Measurements from ENCODE around the gene MAP3K7CL. TPM values are rescaled to one million over a fixed set of nuclear protein-coding genes. Genes with fewer than 3 reads are reported as not detected.

MAP3K7CL gene
- total and polyA plus RNA-seq, 5 experiments from 2014 or later, result 2.6 to 13.5 (median 6.5) TPM

GRCh38 chr21:29178926-29179325 lies 48.5 kb downstream of the MAP3K7CL start:
- H3K27ac Mint-ChIP-seq, result peak overlapping the region in 1 of 10 donors; percentile 52
- POLR2A ChIA-PET, result no interaction called here
- no peak overlapping the region for H3K4me3 Mint-ChIP-seq
- no peaks in the 10 kb centered on the region for H3K9me3 Mint-ChIP-seq
- peaks cover 0 to 5% (median 0%) of the 10 kb centered on the region in 5 donors for H3K27me3 Mint-ChIP-seq
- peaks cover 0 to 11% (median under 1%) of the 10 kb centered on the region in 4 donors for H3K4me1 Mint-ChIP-seq
- DNase-seq (no peak), ATAC-seq (no peak)
- peaks cover 0 to 14% (median 2%) of the 10 kb centered on the region in 3 donors for H3K36me3 Mint-ChIP-seq

- peaks cover 0 to 12% (median 2%) of the 10 kb centered on the region in 3 donors for H3K36me3 Mint-ChIP-seq
- H3K27me3 Mint-ChIP-seq, result peaks cover 0 to 5% (median 0%) of the 10 kb centered on the region in 5 donors
- H3K9me3 Mint-ChIP-seq, result no peaks in the 10 kb centered on the region
- DNase-seq (no peak), ATAC-seq (no peak)
- peaks cover 0 to 13% (median under 1%) of the 10 kb centered on the region in 4 donors for H3K4me1 Mint-ChIP-seq
- no peak overlapping the region for H3K4me3 Mint-ChIP-seq
- POLR2A ChIA-PET, result no interaction called here
- H3K27ac Mint-ChIP-seq, result peak overlapping the region in 1 of 10 donors; percentile 52
Observed at GRCh38 chr21:29179503-29179902, 49.1 kb downstream of the MAP3K7CL start.

- H3K4me3 Mint-ChIP-seq, result no peak overlapping the region
- no peak overlapping the region for H3K27ac Mint-ChIP-seq
- peaks cover 0 to 3% (median 2%) of the 10 kb centered on the region in 3 donors for H3K36me3 Mint-ChIP-seq
- DNase-seq (no peak), ATAC-seq (no peak)
- H3K27me3 Mint-ChIP-seq, result peaks cover 0 to 5% (median 0%) of the 10 kb centered on the region in 5 donors
- peaks cover 0 to 7% (median under 1%) of the 10 kb centered on the region in 4 donors for H3K4me1 Mint-ChIP-seq
- POLR2A ChIA-PET, result no interaction called here
- no peaks in the 10 kb centered on the region for H3K9me3 Mint-ChIP-seq
Observed at GRCh38 chr21:29181799-29182470, 51.5 kb downstream of the MAP3K7CL start.

DNA sequence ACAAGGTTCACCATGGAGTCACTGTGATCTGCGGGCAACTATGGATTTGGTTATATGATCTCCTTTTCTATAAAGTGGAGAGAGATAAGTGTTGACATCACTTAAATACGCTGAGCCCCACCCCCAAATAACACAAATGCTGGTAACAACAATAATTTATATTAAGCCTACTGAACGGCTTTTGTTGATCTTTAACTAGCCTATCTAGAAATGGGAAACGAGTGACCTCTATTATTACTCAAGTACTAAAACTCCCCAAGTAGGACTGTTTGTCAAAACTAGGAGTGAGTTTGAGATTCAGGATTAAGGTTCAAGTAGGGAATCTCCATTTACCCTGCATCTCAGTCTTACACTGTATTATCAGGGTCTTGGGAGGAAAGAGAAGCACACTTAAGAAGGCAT lies 52.2 kb downstream of the MAP3K7CL start:
- ATAC-seq (no peak), DNase-seq (no peak)
- Mint-ChIP-seq H3K27me3 (peaks cover 0 to 5% (median 0%) of the 10 kb centered on the region in 5 donors), H3K27ac (peak overlapping the region in 1 of 10 donors; percentile 51), H3K9me3 (no peaks in the 10 kb centered on the region), H3K4me3 (no peak overlapping the region), H3K4me1 (peaks cover 0 to 6% (median under 1%) of the 10 kb centered on the region in 4 donors), H3K36me3 (peaks cover 0 to 3% (median 2%) of the 10 kb centered on the region in 3 donors)
- POLR2A ChIA-PET, result no interaction called here

- H3K4me1 Mint-ChIP-seq, result peaks cover 0 to 7% (median 1%) of the 10 kb centered on the region in 4 donors
- no peaks in the 10 kb centered on the region for H3K9me3 Mint-ChIP-seq
- peaks cover 0 to 2% (median 0%) of the 10 kb centered on the region in 3 donors for H3K36me3 Mint-ChIP-seq
- peaks cover 0 to 5% (median 0%) of the 10 kb centered on the region in 5 donors for H3K27me3 Mint-ChIP-seq
- no peak for ATAC-seq
- no peak for DNase-seq
- POLR2A ChIA-PET, result no interaction called here
- H3K4me3 Mint-ChIP-seq, result no peak overlapping the region
- no peak overlapping the region for H3K27ac Mint-ChIP-seq
Observed at GRCh38 chr21:29184037-29184436, 53.6 kb downstream of the MAP3K7CL start.

DNA sequence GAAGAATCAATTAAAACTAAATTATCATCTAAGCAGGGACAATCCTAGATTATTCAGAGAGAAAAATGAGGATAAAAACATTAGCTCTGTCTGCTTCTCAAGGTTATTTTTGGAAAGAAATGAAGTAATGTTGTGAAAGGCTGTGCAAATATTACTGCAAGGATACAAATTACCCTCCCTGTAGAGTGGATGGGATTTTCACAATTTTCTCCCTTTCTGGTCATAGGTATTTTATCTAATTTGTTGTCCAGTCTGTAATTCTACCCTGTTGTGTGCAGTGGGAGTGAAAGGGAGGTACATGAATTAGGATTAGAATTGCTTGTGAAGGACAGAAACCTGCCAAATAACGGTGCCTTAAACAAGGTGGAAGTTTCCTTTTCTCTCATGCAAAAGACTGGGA lies 54.7 kb downstream of the MAP3K7CL start:
- Mint-ChIP-seq H3K27ac (no peak overlapping the region), H3K4me3 (no peak overlapping the region), H3K9me3 (no peaks in the 10 kb centered on the region), H3K36me3 (peaks cover 0 to 2% (median 0%) of the 10 kb centered on the region in 3 donors), H3K27me3 (peaks cover 0 to 5% (median 0%) of the 10 kb centered on the region in 5 donors), H3K4me1 (peaks cover 0 to 8% (median 2%) of the 10 kb centered on the region in 4 donors)
- DNase-seq, result no peak
- no peak for ATAC-seq
- POLR2A ChIA-PET, result no interaction called here

DNA sequence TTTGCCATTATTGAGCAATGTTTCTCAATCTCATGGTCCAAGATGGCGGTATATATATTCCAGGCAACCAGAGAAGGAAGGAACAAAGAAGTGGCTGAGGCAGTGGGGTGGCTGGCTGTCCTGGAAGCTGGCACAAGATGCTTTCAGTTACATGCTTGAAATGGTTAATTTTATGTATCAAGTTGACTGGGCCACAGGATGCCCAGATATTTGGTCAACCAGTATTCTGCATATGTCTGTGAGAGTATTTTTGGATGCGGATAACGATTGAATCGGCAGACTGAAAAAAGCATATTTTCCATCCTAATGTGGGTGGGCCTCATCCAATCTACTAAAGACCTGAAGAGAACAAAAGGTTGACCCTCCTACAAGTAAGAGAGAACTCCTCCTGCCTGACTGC lies 55.2 kb downstream of the MAP3K7CL start:
- no peak for ATAC-seq

DNA sequence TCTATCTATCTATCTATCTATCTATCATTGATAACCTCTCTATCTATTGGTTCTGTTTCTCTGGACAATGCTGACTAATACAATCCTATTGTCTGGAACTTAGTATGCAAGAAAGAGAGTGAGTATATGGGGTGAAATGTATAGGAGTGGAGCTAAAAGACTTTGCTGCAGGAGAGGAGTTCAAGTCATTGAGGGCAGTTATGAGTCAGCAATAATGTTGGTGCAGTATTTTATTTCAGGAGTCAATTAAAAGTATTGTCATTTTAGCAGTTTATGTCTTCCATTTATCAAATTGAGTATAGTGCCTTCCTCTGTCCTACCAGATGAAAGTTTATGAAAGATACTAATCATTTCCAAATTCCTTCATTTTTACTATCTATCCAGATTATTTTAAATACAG lies 55.8 kb downstream of the MAP3K7CL start:
- Mint-ChIP-seq H3K36me3 (no peaks in the 10 kb centered on the region), H3K9me3 (no peaks in the 10 kb centered on the region), H3K27ac (no peak overlapping the region), H3K4me1 (peaks cover 0 to 14% (median 2%) of the 10 kb centered on the region in 4 donors), H3K27me3 (peaks cover 0 to 5% (median 0%) of the 10 kb centered on the region in 5 donors), H3K4me3 (no peak overlapping the region)
- POLR2A ChIA-PET, result no interaction called here
- ATAC-seq (no peak), DNase-seq (no peak)

More for the DNA sequence above, 55.2 kb downstream of the MAP3K7CL start:
- POLR2A ChIA-PET, result no interaction called here
- DNase-seq, result no peak
- H3K4me1 Mint-ChIP-seq, result peaks cover 0 to 9% (median 2%) of the 10 kb centered on the region in 4 donors
- no peaks in the 10 kb centered on the region for H3K36me3 Mint-ChIP-seq
- no peaks in the 10 kb centered on the region for H3K9me3 Mint-ChIP-seq
- peaks cover 0 to 5% (median 0%) of the 10 kb centered on the region in 5 donors for H3K27me3 Mint-ChIP-seq
- no peak overlapping the region for H3K27ac Mint-ChIP-seq
- H3K4me3 Mint-ChIP-seq, result no peak overlapping the region

DNA sequence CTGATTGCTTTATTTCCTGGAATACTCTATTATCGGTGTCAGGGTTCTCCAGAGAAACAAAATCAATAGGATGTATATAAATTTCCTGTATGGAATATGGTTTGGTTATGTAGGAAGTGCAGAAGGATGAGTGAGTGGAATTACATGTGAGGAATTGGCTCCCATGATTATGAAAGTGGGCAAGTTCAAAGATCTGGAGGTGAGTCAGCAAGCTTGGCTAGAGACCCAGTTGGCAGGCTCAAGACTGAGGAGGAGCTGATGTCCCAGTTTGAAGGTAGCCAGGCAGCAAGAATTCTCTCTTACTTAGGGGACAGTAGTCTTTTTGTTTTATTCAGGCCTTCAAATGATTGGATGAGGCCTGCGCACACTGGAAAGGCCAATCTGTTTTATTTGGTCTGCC lies 57.5 kb downstream of the MAP3K7CL start:
- no peak overlapping the region for H3K27ac Mint-ChIP-seq
- DNase-seq (no peak), ATAC-seq (no peak)
- no peak overlapping the region for H3K4me3 Mint-ChIP-seq
- H3K36me3 Mint-ChIP-seq, result no peaks in the 10 kb centered on the region
- peaks cover 0 to 14% (median 2%) of the 10 kb centered on the region in 4 donors for H3K4me1 Mint-ChIP-seq
- POLR2A ChIA-PET, result no interaction called here
- H3K9me3 Mint-ChIP-seq, result no peaks in the 10 kb centered on the region
- H3K27me3 Mint-ChIP-seq, result peaks cover 0 to 4% (median 0%) of the 10 kb centered on the region in 5 donors

DNA sequence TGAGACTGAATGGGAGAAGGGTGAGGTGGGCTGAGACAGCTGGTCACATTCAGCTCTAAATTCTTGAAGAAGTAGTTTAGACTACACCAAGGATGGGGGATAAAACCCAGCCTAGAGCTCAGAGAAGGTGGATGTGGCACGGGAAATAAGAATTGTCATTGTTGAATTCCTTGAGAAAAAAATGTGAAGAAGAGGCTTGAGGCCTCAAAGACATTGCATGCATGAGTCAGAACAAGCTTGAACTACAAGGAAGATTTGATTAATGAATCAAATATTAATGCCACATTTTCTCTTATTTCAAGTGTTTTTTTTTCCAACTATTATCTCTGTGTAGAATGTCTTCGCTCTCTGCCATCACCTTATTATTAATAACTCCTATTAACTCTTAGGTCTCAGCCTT lies 58.9 kb downstream of the MAP3K7CL start:
- Mint-ChIP-seq H3K36me3 (no peaks in the 10 kb centered on the region), H3K4me1 (peaks cover 0 to 13% (median under 1%) of the 10 kb centered on the region in 4 donors), H3K27ac (no peak overlapping the region), H3K9me3 (no peaks in the 10 kb centered on the region), H3K4me3 (no peak overlapping the region), H3K27me3 (peaks cover 0 to 3% (median 0%) of the 10 kb centered on the region in 5 donors)
- ATAC-seq, result no peak
- POLR2A ChIA-PET, result no interaction called here
- no peak for DNase-seq

GRCh38 chr21:29190923-29191331 lies 60.5 kb downstream of the MAP3K7CL start:
- no peak overlapping the region for H3K27ac Mint-ChIP-seq

DNA sequence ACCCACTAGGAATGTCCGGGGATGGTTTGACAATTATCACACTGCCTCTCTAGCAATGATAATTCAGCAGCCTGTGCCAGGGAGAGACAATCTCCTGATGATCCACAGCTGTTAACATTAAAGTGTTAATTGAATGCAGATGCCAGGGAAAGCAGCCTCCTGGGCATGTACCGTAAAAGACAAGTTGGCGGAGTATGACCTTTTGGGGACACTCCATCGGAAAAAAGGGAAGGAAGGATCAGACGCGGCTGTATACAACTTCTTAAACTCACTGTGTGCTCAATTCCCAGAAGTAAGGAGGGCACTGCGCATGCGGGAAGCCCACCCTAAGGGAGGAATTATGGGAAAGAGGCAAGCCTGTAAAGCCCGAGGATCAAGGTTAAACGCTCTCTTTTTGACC lies 62.6 kb downstream of the MAP3K7CL start:
- Mint-ChIP-seq H3K27ac (no peak overlapping the region), H3K9me3 (peaks cover 0 to 12% (median 5%) of the 10 kb centered on the region in 9 donors), H3K4me1 (peaks cover 8 to 45% (median 18%) of the 10 kb centered on the region in 4 donors), H3K27me3 (peaks cover 0 to 3% (median 0%) of the 10 kb centered on the region in 5 donors), H3K36me3 (peaks cover 0 to under 1% (median 0%) of the 10 kb centered on the region in 3 donors), H3K4me3 (peak overlapping the region in 1 of 10 donors; percentile 59)
- POLR2A ChIA-PET, result no interaction called here
- no peak for DNase-seq
- ATAC-seq, result no peak

More at GRCh38 chr21:29190923-29191331, 60.5 kb downstream of the MAP3K7CL start:
- peaks cover 0 to 3% (median 0%) of the 10 kb centered on the region in 5 donors for H3K27me3 Mint-ChIP-seq
- no peaks in the 10 kb centered on the region for H3K36me3 Mint-ChIP-seq
- H3K4me3 Mint-ChIP-seq, result no peak overlapping the region
- POLR2A ChIA-PET, result no interaction called here
- ATAC-seq (no peak), DNase-seq (no peak)
- no peaks in the 10 kb centered on the region for H3K9me3 Mint-ChIP-seq
- peaks cover 1 to 29% (median 6%) of the 10 kb centered on the region in 4 donors for H3K4me1 Mint-ChIP-seq

DNA sequence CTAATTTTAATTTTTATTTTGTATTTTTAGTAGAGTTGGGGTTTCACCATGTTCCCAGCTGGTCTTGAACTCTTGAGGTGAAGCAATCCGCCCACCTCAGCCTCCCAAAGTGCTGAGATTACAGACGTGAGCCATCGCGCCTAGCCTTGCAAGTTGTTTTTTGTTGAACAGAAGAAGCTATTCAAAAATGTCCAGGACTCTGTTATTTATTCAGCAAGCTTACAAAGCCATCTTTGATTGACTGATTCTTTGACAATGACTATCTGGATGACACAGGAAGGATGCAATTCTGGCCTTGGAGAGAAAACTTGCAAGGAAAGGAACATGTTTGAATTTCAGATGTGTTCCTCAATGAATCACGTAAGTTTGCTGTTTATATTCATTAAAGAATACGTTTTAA lies 63.5 kb downstream of the MAP3K7CL start:
- POLR2A ChIA-PET, result interaction anchor here (0.6 kb wide), 1 partner anchor 33 kb away, joined by 3 read pairs; no protein-coding TSS in a partner anchor
- DNase-seq (no peak), ATAC-seq (no peak)
- Mint-ChIP-seq H3K4me1 (peaks cover 8 to 45% (median 18%) of the 10 kb centered on the region in 4 donors), H3K27me3 (peaks cover 0 to 3% (median 0%) of the 10 kb centered on the region in 5 donors), H3K36me3 (peaks cover 0 to 8% (median 0%) of the 10 kb centered on the region in 3 donors), H3K4me3 (no peak overlapping the region), H3K27ac (no peak overlapping the region), H3K9me3 (peaks cover 3 to 16% (median 11%) of the 10 kb centered on the region in 9 donors)
